ENCODE measurements around the gene NMT1. TPM values are rescaled to one million over a fixed set of nuclear protein-coding genes. Genes with fewer than 3 reads are reported as not detected.

The NMT1 gene
- total RNA-seq, 1 experiment from 2014 or later: 89.7 TPM

DNA sequence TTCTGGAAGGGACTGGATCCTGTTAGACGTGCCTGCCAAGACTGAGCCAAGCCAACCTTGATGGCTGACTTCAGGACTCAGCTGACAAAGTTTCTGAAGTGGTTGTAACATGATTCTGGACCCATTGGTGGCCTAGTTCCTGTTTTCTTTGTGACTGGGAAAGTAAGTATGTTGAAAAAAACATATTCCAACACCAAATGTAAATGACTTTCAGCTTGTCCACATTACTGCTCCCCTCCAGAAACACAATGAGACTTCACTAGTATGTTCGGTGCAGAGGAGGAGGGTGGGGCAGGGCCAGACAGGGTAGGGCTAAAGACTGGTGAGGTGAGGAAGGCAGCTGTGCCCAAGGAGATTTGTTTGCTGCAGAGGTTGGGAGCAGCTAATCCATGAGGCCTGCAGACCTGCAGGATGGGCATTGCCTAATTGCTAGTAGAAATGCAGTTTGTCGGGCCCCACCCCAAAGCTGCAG, 26.4 kb downstream of the NMT1 start:
- BruUV-seq (replicated peaks): no TSS peak
- H3K9me3 Mint-ChIP-seq (ENCODE audit: unreplicated experiment): no peaks in the 10 kb centered on the region
- H3K27ac Mint-ChIP-seq (ENCODE audit: low read depth, unreplicated experiment): peak overlapping the region; percentile 12
- intact Hi-C loops (cut with micrococcal nuclease): no loop called here
- CTCF ChIA-PET: interaction anchor here (0.8 to 4.2 kb wide), 4 partner anchors 9 to 65 kb away, joined by 3 to 17 read pairs (median 8); no protein-coding TSS in a partner anchor
- POLR2A ChIA-PET: interaction anchor here (0.8 to 2.7 kb wide), 8 partner anchors 11 to 68 kb away, joined by 3 to 11 read pairs (median 4); partner anchors contain the start of gene NMT1
- peaks cover 8% of the 10 kb centered on the region for H3K4me1 Mint-ChIP-seq (ENCODE audit: insufficient read depth, unreplicated experiment)
- DNase-seq (ENCODE audit: unreplicated experiment): no peak
- peaks cover 96% of the 10 kb centered on the region for H3K36me3 Mint-ChIP-seq (ENCODE audit: insufficient read depth, unreplicated experiment)
- H3K4me3 Mint-ChIP-seq (ENCODE audit: unreplicated experiment): no peak overlapping the region
- H3K27me3 Mint-ChIP-seq (ENCODE audit: insufficient read depth, unreplicated experiment): no peaks in the 10 kb centered on the region
- TF ChIP-seq, protein P1, sequence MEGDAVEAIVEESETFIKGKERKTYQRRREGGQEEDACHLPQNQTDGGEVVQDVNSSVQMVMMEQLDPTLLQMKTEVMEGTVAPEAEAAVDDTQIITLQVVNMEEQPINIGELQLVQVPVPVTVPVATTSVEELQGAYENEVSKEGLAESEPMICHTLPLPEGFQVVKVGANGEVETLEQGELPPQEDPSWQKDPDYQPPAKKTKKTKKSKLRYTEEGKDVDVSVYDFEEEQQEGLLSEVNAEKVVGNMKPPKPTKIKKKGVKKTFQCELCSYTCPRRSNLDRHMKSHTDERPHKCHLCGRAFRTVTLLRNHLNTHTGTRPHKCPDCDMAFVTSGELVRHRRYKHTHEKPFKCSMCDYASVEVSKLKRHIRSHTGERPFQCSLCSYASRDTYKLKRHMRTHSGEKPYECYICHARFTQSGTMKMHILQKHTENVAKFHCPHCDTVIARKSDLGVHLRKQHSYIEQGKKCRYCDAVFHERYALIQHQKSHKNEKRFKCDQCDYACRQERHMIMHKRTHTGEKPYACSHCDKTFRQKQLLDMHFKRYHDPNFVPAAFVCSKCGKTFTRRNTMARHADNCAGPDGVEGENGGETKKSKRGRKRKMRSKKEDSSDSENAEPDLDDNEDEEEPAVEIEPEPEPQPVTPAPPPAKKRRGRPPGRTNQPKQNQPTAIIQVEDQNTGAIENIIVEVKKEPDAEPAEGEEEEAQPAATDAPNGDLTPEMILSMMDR (IDR thresholded peaks at IDR 0.05; ENCODE audit: unreplicated experiment): no peak

GRCh38 chr17:45087978-45088377, 26.9 kb downstream of the NMT1 start:
- intact Hi-C loops (cut with micrococcal nuclease): no loop called here
- TF ChIP-seq, protein P1 (IDR thresholded peaks at IDR 0.05; ENCODE audit: unreplicated experiment): no peak
- DNase-seq (ENCODE audit: unreplicated experiment): no peak

GRCh38 chr17:45088741-45089140, 27.6 kb downstream of the NMT1 start:
- POLR2A ChIA-PET: interaction anchor here (1.4 to 3.4 kb wide), 2 partner anchors 16 to 28 kb away, joined by 3 to 14 read pairs; partner anchors contain the start of gene NMT1
- Mint-ChIP-seq H3K36me3 (ENCODE audit: insufficient read depth, unreplicated experiment) (peaks cover 96% of the 10 kb centered on the region), H3K9me3 (ENCODE audit: unreplicated experiment) (no peaks in the 10 kb centered on the region), H3K27me3 (ENCODE audit: insufficient read depth, unreplicated experiment) (no peaks in the 10 kb centered on the region), H3K4me1 (ENCODE audit: insufficient read depth, unreplicated experiment) (peaks cover 18% of the 10 kb centered on the region), H3K4me3 (ENCODE audit: unreplicated experiment) (no peak overlapping the region), H3K27ac (ENCODE audit: low read depth, unreplicated experiment) (no peak overlapping the region)
- DNase-seq (ENCODE audit: unreplicated experiment): no peak
- CTCF ChIA-PET: interaction anchor here (0.6 to 4.2 kb wide), 4 partner anchors 11 to 66 kb away, joined by 3 to 17 read pairs (median 5); partner anchors contain the start of gene ACBD4
- TF ChIP-seq, protein P1 (IDR thresholded peaks at IDR 0.05; ENCODE audit: unreplicated experiment): no peak
- BruUV-seq (replicated peaks): no TSS peak
- intact Hi-C loops (cut with micrococcal nuclease): no loop called here

More at GRCh38 chr17:45087978-45088377, 26.9 kb downstream of the NMT1 start:
- Mint-ChIP-seq H3K4me1 (ENCODE audit: insufficient read depth, unreplicated experiment) (peaks cover 12% of the 10 kb centered on the region), H3K27me3 (ENCODE audit: insufficient read depth, unreplicated experiment) (no peaks in the 10 kb centered on the region), H3K36me3 (ENCODE audit: insufficient read depth, unreplicated experiment) (peaks cover 96% of the 10 kb centered on the region), H3K4me3 (ENCODE audit: unreplicated experiment) (no peak overlapping the region), H3K9me3 (ENCODE audit: unreplicated experiment) (no peaks in the 10 kb centered on the region), H3K27ac (ENCODE audit: low read depth, unreplicated experiment) (peak overlapping the region; percentile 12)
- ChIA-PET CTCF (interaction anchor here (0.8 to 4.2 kb wide), 3 partner anchors 9 to 66 kb away, joined by 3 to 17 read pairs (median 5); no protein-coding TSS in a partner anchor), POLR2A (interaction anchor here (0.8 to 2.7 kb wide), 7 partner anchors 11 to 68 kb away, joined by 3 to 11 read pairs (median 5); partner anchors contain the start of gene NMT1)
- BruUV-seq (replicated peaks): no TSS peak

DNA sequence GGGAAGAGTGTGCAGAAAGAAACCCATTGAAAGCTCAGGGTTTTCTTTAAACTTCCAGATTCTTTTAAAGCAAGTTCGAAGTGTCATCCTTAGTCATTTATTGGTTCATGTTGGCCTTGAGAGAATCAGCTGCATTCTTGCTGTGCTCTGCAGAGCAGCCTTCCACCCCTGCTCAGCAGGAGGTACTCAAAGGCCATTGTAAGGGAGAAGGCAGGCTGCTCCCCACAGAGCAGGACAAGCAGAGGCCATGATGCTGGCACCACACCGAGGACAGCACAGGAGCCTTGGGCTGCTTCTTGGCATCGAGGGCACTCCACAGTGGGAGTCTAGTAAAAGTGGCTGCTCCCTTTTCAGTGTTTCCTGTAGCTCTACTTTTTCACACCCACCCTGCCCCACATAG, 29.6 kb downstream of the NMT1 start:
- Mint-ChIP-seq H3K4me3 (ENCODE audit: unreplicated experiment) (no peak overlapping the region), H3K27me3 (ENCODE audit: insufficient read depth, unreplicated experiment) (no peaks in the 10 kb centered on the region), H3K4me1 (ENCODE audit: insufficient read depth, unreplicated experiment) (peaks cover 18% of the 10 kb centered on the region), H3K27ac (ENCODE audit: low read depth, unreplicated experiment) (peak overlapping the region; percentile 98), H3K36me3 (ENCODE audit: insufficient read depth, unreplicated experiment) (peaks cover 92% of the 10 kb centered on the region), H3K9me3 (ENCODE audit: unreplicated experiment) (no peaks in the 10 kb centered on the region)
- BruUV-seq (replicated peaks): no TSS peak
- POLR2A ChIA-PET: interaction anchor here (0.6 to 3.4 kb wide), 3 partner anchors 14 to 167 kb away, joined by 4 to 14 read pairs (median 4); partner anchors contain the start of gene NMT1
- TF ChIP-seq, protein P1 (IDR thresholded peaks at IDR 0.05; ENCODE audit: unreplicated experiment): no peak
- CTCF ChIA-PET: interaction anchor here (0.7 to 4.2 kb wide), 2 partner anchors 9 to 41 kb away, joined by 3 to 17 read pairs; partner anchors contain the start of gene PLCD3
- DNase-seq (ENCODE audit: unreplicated experiment): no peak
- intact Hi-C loops (cut with micrococcal nuclease): loop anchor here (10.0 kb wide), 1 partner anchor 186 kb away; a partner anchor contains a TSS
